Right lobe of liver (tissue), 6 donors: Measurements from ENCODE around the gene ITPRID2. TPM values are rescaled to one million over a fixed set of nuclear protein-coding genes. Genes with fewer than 3 reads are reported as not detected.

ENCODE experiments used
- ATAC-seq, 4 donors: fragments of 200-7000 bp; cut with Tn5 transposase; one replicate each; pipeline ENCODE4 v1.9.1; 2020; ENCODE audit warnings: mild to moderate bottlenecking in 4 of 4, moderate library complexity in 4 of 4
- DNase-seq, 3 donors: peaks; one replicate each; pipeline ENCODE4 v3.0.0-alpha.2; 2020
- H3K27ac ChIP-seq, 3 donors: fragments of 200-600 bp; one replicate each; pipeline ENCODE4 v1.8.0; 2022
- H3K27me3 ChIP-seq, 2 donors: fragments of 200-600 bp; one replicate each; pipeline ENCODE4 v1.8.0; 2022
- H3K36me3 ChIP-seq, 4 donors: fragments of 200-600 bp; sonication (generic) in 1 of 4; one replicate each; pipeline versions ENCODE4 v1.5.1 to v1.8.0; 2017 to 2022; ENCODE audit warnings: control low read depth in 1 of 4
- H3K4me1 ChIP-seq, 4 donors: fragments of 200-600 bp; sonication (generic) in 1 of 4; one replicate each; pipeline versions ENCODE4 v1.5.1 to v1.8.0; 2017 to 2022; ENCODE audit warnings: control low read depth in 1 of 4
- H3K4me3 ChIP-seq, 3 donors: fragments of 200-600 bp; one replicate each; pipeline ENCODE4 v1.8.0; 2022
- H3K9me3 ChIP-seq, 4 donors: fragments of 200-600 bp; sonication (generic) in 1 of 4; one replicate each; pipeline versions ENCODE4 v1.5.1 to v1.8.0; 2017 to 2022; ENCODE audit warnings: control low read depth in 1 of 4
- CTCF ChIP-seq, 4 donors: fragments of 200-600 bp in 3 of 4; fragments of 450-650 bp in 1 of 4; IDR thresholded peaks; one replicate each; pipeline versions ENCODE4 v1.5.1 to v1.8.0; 2016 to 2022; ENCODE audit warnings: antibody characterized with exemption in 4 of 4, mild to moderate bottlenecking in 2 of 4
- POLR2A ChIP-seq: fragments of 450-650 bp; IDR thresholded peaks from one replicate; pipeline ENCODE4 v1.6.1; 2017; ENCODE audit warnings: antibody characterized with exemption, mild to moderate bottlenecking
- WGBS: methylation state at CpG from one replicate; pipeline ENCODE4 v1.1.6; 2018; ENCODE audit warnings: low coverage, low lambda C conversion rate; ENCODE audit not compliant: insufficient coverage; ENCODE audit errors: missing lambda C conversion rate; 5-methylcytosine and 5-hydroxymethylcytosine counted together
- intact Hi-C, 2 donors: fragments of 100-400 bp; cut with DNase I; formaldehyde crosslinking; loops; one replicate each; pipeline versions ENCODE4 v1.11.2 to v1.14.1; 2022
- total RNA-seq, 6 experiments: library from RNA; depleted of rRNA in 2 of 6; stranded (reverse); fragments of >200 nt in 2 of 6; fragmentation: NEBNext Ultra II Directional in 3 of 6; extraction: Animal tissue kit (Norgen Biotek cat#: 25700) in 3 of 6; gene quantifications; one replicate each; pipeline versions ENCODE4 v1.1.0 to v1.2.4, GENCODE V29; 2016 to 2023
- donor health status: DM: no; HTN: yes; CAD: no.
- donor health status: DM: no; HTN: no; CAD: no.
- donor health status: DM: no; HTN: no; CAD: no.
- donor health status: DM: no; HTN: yes; CAD: no.
- donor health status: DM: no; HTN: yes; CAD: no.

ITPRID2 gene
- total RNA-seq, 6 experiments from 2014 or later, result 49.4 to 129 (median 74.5) TPM

- H3K4me1 ChIP-seq, result no peaks in the 10 kb centered on the region
- WGBS, result 84% methylated on average over 5 of the region's 5 CpGs
- no peaks in the 10 kb centered on the region for H3K27me3 ChIP-seq
- no peaks in the 10 kb centered on the region for H3K36me3 ChIP-seq
- no peaks in the 10 kb centered on the region for H3K9me3 ChIP-seq
- DNase-seq (no peak), ATAC-seq (no peak)
- intact Hi-C loops, result no loop called here
- no peak overlapping the region for H3K4me3 ChIP-seq
- no peak overlapping the region for H3K27ac ChIP-seq
- TF ChIP-seq CTCF (IDR thresholded peaks at IDR 0.05) (no peak), POLR2A (no peak)
Observed at GRCh38 chr2:181977661-181978350, 86.3 kb downstream of the ITPRID2 start.

DNA sequence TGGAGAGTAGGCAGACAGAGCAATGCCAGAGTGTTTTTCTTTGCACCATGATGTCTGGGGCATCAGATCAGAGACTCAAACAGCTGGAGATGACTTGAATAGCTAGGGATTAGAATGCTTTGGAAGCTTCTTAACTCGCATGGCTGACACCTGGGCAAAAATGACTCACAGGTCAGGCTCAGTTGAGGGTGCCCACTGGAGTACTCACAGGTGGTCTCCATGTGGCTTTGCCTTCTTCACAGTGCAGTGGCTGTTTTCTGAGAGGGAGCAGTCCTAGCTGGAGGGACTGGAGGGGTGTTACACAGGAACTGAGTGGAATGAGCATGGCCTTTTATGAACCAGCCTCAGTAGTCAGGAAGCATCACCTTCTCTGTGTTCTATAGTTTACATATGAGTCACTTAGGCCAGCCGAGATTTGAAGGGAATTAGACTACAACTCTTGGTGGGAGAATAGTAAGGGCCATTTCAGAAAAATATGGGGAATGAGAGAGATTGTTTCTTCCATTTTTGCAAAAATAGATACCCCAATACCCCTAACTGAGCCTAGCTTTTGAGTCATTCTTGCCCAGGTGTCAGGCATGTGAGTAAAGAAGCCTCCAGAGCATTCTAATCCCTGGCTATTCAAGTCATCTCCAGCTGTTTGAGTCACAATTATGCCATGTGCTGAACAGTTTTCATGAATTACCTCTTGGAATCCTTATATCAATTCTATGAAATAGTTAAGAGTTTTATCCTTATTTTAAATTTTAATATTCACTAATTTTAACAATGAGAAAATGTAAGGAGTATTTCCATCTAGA lies 87.0 kb downstream of the ITPRID2 start:
- no peak for ATAC-seq
- 83% methylated on average over 2 of the region's 2 CpGs for WGBS
- Histone ChIP-seq H3K36me3 (no peaks in the 10 kb centered on the region), H3K9me3 (no peaks in the 10 kb centered on the region), H3K27me3 (no peaks in the 10 kb centered on the region), H3K4me1 (no peaks in the 10 kb centered on the region), H3K4me3 (no peak overlapping the region), H3K27ac (no peak overlapping the region)
- DNase-seq, result no peak
- intact Hi-C loops, result no loop called here
- TF ChIP-seq POLR2A (no peak), CTCF (IDR thresholded peaks at IDR 0.05) (no peak)

Other genes starting within 250 kb of the ITPRID2 start
- under 1 TPM in 1 of 6 experiments, not detected in 5; 0.37 TPM for gene CERKL, start 234.6 kb upstream of the ITPRID2 start, total RNA-seq
- gene NEUROD1, start 211.2 kb upstream of the ITPRID2 start, total RNA-seq, result not detected
- gene PPP1R1C, start 94.1 kb downstream of the ITPRID2 start, total RNA-seq, result 10 to 100 TPM in 2 of 6 experiments, 1 to 10 TPM in 4; 1.8 to 22.2 (median 8.8) TPM